Parathyroid adenoma (tissue), 2 donors: ENCODE data around the gene LYSMD2.
A peak's percentile ranks its signal among the peaks of the same experiment; 100 is the strongest.

Source experiments
- H2AFZ ChIP-seq: fragments of 300-600 bp; sonication (generic); one replicate; pipeline ENCODE4 v1.7.0; 2017; ENCODE audit warnings: antibody characterized with exemption, mild to moderate bottlenecking
- H3K27ac ChIP-seq: fragments of 300-600 bp; sonication (generic); one replicate; pipeline ENCODE4 v1.7.0; 2017
- H3K27me3 ChIP-seq: fragments of 300-600 bp; sonication (generic); one replicate; pipeline ENCODE4 v1.7.0; 2017; ENCODE audit warnings: low read length; ENCODE audit not compliant: control insufficient read depth, insufficient read depth
- H3K36me3 ChIP-seq: fragments of 300-600 bp; sonication (generic); one replicate; pipeline ENCODE4 v1.7.0; 2017; ENCODE audit warnings: low read length; ENCODE audit not compliant: control insufficient read depth, insufficient read depth
- H3K4me1 ChIP-seq: fragments of 300-600 bp; sonication (generic); one replicate; pipeline ENCODE4 v1.7.0; 2017; ENCODE audit warnings: control low read depth
- H3K4me2 ChIP-seq: fragments of 300-600 bp; sonication (generic); one replicate; pipeline ENCODE4 v1.7.0; 2017; ENCODE audit warnings: low read length
- H3K4me3 ChIP-seq: fragments of 300-600 bp; sonication (generic); one replicate; pipeline ENCODE4 v1.7.0; 2017; ENCODE audit warnings: low read depth, low read length
- H3K79me2 ChIP-seq: fragments of 300-600 bp; sonication (generic); one replicate; pipeline ENCODE4 v1.7.0; 2017; ENCODE audit warnings: control low read depth
- H3K9ac ChIP-seq: fragments of 300-600 bp; sonication (generic); one replicate; pipeline ENCODE4 v1.7.0; 2017; ENCODE audit warnings: mild to moderate bottlenecking
- H3K9me3 ChIP-seq: fragments of 300-600 bp; sonication (generic); one replicate; pipeline ENCODE4 v1.7.0; 2017; ENCODE audit warnings: low read length; ENCODE audit not compliant: control insufficient read depth
- CTCF ChIP-seq: fragments of 300-600 bp; sonication (generic); IDR thresholded peaks from one replicate; pipeline ENCODE4 v1.7.0; 2017; ENCODE audit warnings: antibody characterized with exemption, mild to moderate bottlenecking
- donor health status: primary hyperparathyroidism.

LYSMD2 gene

GRCh38 chr15:51755790-51756189 is 18.3 kb upstream of the LYSMD2 start:
- Histone ChIP-seq H3K27ac (no peak overlapping the region), H3K27me3 (no peaks in the 10 kb centered on the region), H3K9ac (no peak overlapping the region), H3K36me3 (no peaks in the 10 kb centered on the region), H2AFZ (no peak overlapping the region), H3K4me3 (no peak overlapping the region), H3K4me2 (no peak overlapping the region), H3K9me3 (no peaks in the 10 kb centered on the region), H3K4me1 (no peaks in the 10 kb centered on the region), H3K79me2 (no peaks in the 10 kb centered on the region)
- no peak for TF ChIP-seq CTCF

- no peaks in the 10 kb centered on the region for H3K4me1 ChIP-seq
- no peak overlapping the region for H3K27ac ChIP-seq
- H3K9ac ChIP-seq: no peak overlapping the region
- H3K36me3 ChIP-seq: no peaks in the 10 kb centered on the region
- no peak overlapping the region for H3K4me3 ChIP-seq
- no peaks in the 10 kb centered on the region for H3K27me3 ChIP-seq
- H3K4me2 ChIP-seq: no peak overlapping the region
- no peaks in the 10 kb centered on the region for H3K9me3 ChIP-seq
- no peak overlapping the region for H2AFZ ChIP-seq
- no peak for TF ChIP-seq CTCF
- H3K79me2 ChIP-seq: no peaks in the 10 kb centered on the region
Observed at GRCh38 chr15:51754267-51754666, 16.8 kb upstream of the LYSMD2 start.

- H3K9ac ChIP-seq: no peak overlapping the region
Observed at GRCh38 chr15:51752888-51753287, 15.4 kb upstream of the LYSMD2 start.

GRCh38 chr15:51751697-51752683 is 14.5 kb upstream of the LYSMD2 start:
- Histone ChIP-seq H3K27me3 (no peaks in the 10 kb centered on the region), H3K79me2 (no peaks in the 10 kb centered on the region), H3K4me1 (no peaks in the 10 kb centered on the region), H3K36me3 (no peaks in the 10 kb centered on the region), H3K9ac (no peak overlapping the region), H3K4me3 (peak overlapping the region; percentile 57), H3K4me2 (peak overlapping the region; percentile 68), H3K9me3 (no peaks in the 10 kb centered on the region), H2AFZ (peak overlapping the region; percentile 87), H3K27ac (peak overlapping the region; percentile 19)
- no peak for TF ChIP-seq CTCF

More at GRCh38 chr15:51752888-51753287, 15.4 kb upstream of the LYSMD2 start:
- H3K27ac ChIP-seq: no peak overlapping the region
- no peak overlapping the region for H3K4me2 ChIP-seq
- no peak for TF ChIP-seq CTCF
- H3K4me1 ChIP-seq: no peaks in the 10 kb centered on the region
- H3K4me3 ChIP-seq: no peak overlapping the region
- H2AFZ ChIP-seq: no peak overlapping the region
- no peaks in the 10 kb centered on the region for H3K27me3 ChIP-seq
- no peaks in the 10 kb centered on the region for H3K9me3 ChIP-seq
- no peaks in the 10 kb centered on the region for H3K79me2 ChIP-seq
- no peaks in the 10 kb centered on the region for H3K36me3 ChIP-seq
